HG03095 (cell line): ENCODE data around the gene GRAMD2B.

Experiments used
- ATAC-seq: cut with Tn5 transposase; IDR thresholded peaks from one replicate; pipeline ENCODE4 v1.9.1; 2021; ENCODE audit warnings: moderate library complexity; ENCODE audit not compliant: unreplicated experiment

Gene GRAMD2B

DNA sequence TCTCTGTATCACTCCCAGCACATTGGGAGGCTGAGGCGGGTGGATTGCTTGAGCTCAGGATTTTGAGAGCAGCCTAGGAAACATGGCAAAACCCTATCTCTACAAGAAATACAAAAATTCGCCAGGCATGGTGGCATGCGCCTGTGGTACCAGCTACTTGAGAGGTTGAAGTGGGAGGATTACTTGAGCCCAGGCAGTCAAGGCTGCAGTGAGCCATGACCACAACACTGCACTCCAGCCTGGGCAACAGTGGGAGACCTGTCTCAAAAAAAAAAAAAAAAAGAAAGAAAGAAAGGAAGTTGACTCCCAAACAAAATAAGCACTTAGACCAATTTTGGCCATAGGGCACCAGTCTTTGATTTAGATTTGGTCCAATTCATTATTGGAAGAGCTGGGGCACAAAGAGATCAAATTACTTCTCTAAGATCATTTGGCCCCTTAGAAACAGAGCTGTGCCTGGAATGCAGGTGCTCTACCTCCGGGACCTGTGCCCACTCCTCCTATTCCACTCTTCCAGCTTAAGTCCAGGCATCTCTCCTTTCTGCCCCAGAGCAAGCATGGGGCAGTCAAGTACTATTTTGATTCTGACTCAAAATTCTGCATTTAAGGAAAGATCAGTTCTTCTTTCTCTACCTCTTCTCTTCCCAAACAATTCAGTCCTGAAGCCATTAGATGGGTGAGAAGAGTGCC lies 112.8 kb downstream of the GRAMD2B start:
- no peak for ATAC-seq

DNA sequence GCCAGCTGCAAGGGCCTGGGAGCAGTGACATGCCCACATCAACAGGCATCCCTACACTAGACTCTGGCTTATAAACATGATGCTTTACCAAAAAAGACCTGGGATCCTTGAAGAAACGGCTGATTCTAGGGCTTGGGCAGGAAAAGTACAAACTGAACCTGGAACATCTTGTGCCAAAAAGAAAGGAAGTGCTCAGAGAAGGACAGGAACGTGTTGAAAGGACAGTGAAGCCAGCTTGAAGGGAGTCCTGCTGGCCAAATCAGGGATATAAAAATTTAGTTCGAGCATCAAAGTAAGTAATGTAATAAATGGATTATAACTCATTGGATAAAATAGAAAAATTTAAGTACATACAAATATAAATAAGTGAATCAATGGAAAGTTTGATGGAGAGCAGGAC lies 113.7 kb downstream of the GRAMD2B start:
- ATAC-seq, result no peak

- no peak for ATAC-seq
Measured at GRCh38 chr5:126538579-126538978, 115.4 kb downstream of the GRAMD2B start.

GRCh38 chr5:126540631-126541030 lies 117.4 kb downstream of the GRAMD2B start:
- no peak for ATAC-seq

- ATAC-seq, result no peak
Measured at GRCh38 chr5:126542441-126542840, 119.2 kb downstream of the GRAMD2B start.

DNA sequence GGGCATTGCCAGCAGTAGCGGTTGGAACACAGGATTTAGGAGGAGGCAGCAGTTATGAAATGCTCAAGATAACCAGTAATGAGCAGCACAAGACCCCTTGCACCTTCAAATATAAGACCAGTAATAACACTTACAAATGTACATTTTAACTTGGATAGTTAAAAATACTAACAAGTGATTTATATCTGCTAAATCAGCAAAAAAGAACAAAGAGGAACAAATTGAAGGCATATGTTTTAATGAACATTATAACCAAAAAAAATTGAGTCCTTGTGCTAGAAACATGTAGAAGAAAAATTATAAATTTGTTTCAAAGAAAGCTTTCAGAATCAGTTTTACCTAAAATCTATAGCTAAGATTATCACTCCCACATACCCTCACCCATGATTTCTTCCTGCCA lies 119.8 kb downstream of the GRAMD2B start:
- no peak for ATAC-seq

GRCh38 chr5:126543660-126544059 lies 120.5 kb downstream of the GRAMD2B start:
- ATAC-seq, result no peak
